HG03196 (cell line): ENCODE data around the gene DYDC1.
"Not testable (repeated sequence)": the region's sequence is repeated elsewhere in the genome, so short reads cannot be mapped to it uniquely, and the experiment has no call there.

ENCODE experiments used
- ATAC-seq: cut with Tn5 transposase; IDR thresholded peaks from one replicate; pipeline ENCODE4 v1.9.1; 2021; ENCODE audit not compliant: unreplicated experiment

The DYDC1 gene

GRCh38 chr10:80356563-80356988 is at the start of gene DYDC1, which contains the start of gene DYDC2:
Gene DYDC1, minus strand, starts transcription at chr10:80356755. Its CDS starts 4,154 bp downstream, at chr10:80352601.
Gene DYDC2, plus strand, starts transcription at chr10:80356781. Its CDS starts 5,663 bp downstream, at chr10:80362444.
- ATAC-seq = no peak

GRCh38 chr10:80406204-80406603 is 49.6 kb upstream of the DYDC1 start:
- no peak for ATAC-seq

DNA sequence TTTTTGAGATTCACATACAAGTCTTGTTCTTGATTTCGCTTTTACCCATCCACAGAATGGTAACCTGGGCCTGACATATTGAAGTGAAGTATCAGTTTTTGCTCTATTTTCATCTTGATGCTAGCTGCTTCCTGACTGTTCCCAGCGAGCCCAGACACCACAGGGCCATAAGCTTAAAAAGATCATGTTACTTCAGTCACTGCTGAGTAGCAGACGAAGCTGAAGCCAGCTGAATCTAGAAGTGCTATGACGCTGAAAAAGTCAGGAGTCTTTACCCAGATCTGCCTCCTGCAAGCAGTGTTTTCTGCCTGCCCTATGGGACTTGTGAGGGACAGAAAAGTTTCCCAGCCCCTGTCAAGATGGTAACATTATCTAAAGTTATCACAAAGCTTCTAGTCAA is 49.1 kb upstream of the DYDC1 start:
- ATAC-seq = no peak

DNA sequence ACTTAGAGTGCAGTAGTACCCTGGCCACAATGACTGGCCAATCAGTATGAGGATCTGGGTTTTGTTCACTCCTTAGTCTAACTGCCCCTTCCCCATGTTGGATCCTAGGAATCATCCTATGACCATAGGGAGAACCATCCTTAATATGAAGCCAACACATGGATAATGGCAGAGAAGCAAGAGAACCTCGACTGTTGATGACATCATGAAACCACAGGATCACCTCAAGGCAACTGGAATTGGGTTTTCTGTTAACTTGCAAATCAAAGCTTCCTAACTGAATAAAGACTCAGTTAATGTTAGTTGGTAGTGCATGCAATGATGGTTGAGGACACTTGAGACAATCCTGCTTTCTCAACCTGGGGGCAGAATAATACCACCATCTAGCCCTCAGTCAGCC is 48.5 kb upstream of the DYDC1 start:
- no peak for ATAC-seq

DNA sequence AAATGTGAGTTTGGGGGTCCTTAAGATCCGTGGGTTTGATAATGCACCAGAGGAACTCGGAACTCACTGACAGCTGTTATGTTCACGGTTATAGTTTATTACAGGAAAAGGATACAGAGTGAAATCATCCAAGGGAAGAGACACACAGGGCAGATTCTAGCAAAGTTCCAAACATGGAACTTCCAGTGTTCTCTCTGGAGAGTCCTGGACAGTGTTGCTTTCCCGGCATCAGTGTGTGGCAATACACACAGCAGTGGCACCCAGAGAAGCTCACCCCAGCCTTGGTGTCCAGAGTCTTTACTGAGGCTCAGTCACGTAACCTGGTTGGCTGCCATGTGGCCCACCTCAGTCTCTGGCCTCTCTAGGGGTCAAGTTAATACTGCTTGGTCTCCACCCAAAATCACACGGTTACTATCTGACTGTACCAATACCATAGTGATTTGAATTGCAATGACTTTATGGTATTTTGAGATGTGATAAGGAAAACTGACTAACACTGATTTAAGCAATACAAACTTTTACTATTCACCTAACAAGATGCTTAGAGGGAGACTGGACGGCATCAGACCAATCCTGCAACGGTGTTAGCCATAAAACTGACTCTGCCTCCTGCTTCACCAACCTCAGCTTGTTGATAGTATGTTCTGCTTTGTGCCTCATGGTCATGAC is 43.7 kb upstream of the DYDC1 start:
- no peak for ATAC-seq

DNA sequence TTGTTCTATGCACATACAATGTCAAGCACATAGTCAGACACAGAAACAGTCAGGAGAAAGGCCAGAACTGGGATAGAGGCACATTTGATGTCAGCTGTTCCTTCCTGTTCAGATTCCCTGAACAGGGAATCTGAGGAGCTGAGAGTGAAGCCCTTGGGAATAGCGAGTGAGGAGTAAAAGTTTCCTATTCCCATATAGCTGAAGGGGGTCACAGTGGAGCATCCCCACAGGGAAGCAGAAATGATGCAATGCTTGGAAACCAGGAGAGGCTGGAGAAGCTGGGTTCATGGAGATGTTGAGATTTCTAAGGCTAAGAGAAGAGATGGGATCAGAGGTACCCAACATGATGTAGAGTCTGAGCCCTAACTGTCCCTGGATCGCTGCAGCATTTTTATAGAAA is 40.5 kb upstream of the DYDC1 start:
- no peak for ATAC-seq

DNA sequence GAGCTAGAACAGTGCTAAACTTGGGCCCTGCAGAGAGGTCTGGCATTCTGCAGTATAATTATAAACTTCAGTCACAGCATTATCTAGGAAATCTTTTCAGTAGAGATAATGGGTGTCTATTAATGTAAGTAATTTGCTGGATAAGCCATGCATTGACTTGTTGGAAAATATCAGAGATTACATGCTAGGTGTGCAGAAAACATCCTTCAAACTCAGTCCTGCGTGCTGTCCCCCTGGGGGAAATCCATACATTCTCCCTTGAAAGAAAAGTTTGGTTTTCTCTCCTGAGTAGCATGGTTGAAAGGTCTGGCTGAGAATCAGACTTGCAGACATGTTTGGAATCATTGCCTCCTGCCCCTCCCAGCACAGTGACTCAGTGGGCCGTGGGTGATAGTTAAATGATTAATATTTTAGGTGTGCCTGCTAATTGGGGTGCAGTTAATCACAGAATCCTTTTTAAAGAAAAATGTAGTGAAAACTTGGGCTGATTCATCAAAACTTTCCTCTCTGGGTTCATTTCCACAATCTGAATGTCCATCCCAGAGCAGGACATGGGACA is 37.9 kb upstream of the DYDC1 start:
- no peak for ATAC-seq

- ATAC-seq = no peak
Observed at GRCh38 chr10:80392250-80392649, 35.7 kb upstream of the DYDC1 start.

GRCh38 chr10:80390740-80391139 is 34.2 kb upstream of the DYDC1 start:
- no peak for ATAC-seq

- ATAC-seq = no peak
Observed at GRCh38 chr10:80382989-80383388, 26.4 kb upstream of the DYDC1 start.

GRCh38 chr10:80380185-80380584 is 23.6 kb upstream of the DYDC1 start:
- ATAC-seq = no peak

GRCh38 chr10:80379701-80380100 is 23.1 kb upstream of the DYDC1 start:
- ATAC-seq = no peak

DNA sequence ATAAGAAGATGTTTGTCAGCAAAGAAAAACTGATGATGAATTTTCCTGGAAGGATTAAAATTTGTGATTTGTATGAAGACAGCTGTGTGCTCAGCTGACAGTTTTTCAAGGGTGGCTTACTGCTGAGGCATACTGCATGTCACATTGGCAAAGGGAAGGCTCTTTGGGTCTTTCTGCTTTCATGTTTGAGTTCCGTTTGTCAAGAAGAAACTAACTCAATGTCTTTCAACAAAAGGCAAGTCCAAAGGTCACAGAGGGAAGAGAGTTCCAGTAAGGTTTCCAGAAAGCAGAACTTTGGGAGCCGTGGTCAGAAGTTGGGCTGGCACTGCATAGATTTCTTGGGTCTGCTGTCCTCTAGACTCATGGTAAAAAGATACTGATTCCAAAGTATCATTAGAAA is 16.9 kb upstream of the DYDC1 start:
- ATAC-seq = no peak

GRCh38 chr10:80372675-80373074 is 16.1 kb upstream of the DYDC1 start:
- ATAC-seq = no peak

DNA sequence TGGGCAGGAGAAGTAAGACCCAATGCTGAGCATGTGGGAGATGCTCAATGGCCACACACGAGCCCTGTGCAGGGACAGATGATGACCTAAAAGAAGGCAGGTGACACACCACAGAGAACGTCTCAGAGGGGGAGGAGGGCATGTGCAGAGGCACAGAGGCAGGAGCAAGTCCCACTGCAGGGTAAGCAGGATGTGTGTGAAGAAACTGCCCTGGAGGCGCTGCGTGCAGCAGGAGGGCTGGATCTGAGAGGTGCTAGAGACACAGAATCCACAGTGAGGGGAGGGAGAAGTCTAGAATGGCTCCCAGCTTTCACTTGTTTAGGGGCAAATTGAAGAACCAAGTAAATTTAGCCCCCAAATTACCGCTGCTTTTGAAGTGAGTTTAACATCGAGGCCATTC is 14.9 kb upstream of the DYDC1 start:
- ATAC-seq = no peak

GRCh38 chr10:80365510-80365909 is 9.0 kb upstream of the DYDC1 start:
- ATAC-seq = no peak

- no peak for ATAC-seq
Observed at GRCh38 chr10:80359644-80360043, 3.1 kb upstream of the DYDC1 start.

GRCh38 chr10:80358925-80359324 is 2.4 kb upstream of the DYDC1 start:
- ATAC-seq = not testable (repeated sequence)

GRCh38 chr10:80357851-80358125 is 1.2 kb upstream of the DYDC1 start:
- no peak for ATAC-seq

GRCh38 chr10:80356989-80357850 is 665 bp upstream of the DYDC1 start:
- no peak for ATAC-seq

DNA sequence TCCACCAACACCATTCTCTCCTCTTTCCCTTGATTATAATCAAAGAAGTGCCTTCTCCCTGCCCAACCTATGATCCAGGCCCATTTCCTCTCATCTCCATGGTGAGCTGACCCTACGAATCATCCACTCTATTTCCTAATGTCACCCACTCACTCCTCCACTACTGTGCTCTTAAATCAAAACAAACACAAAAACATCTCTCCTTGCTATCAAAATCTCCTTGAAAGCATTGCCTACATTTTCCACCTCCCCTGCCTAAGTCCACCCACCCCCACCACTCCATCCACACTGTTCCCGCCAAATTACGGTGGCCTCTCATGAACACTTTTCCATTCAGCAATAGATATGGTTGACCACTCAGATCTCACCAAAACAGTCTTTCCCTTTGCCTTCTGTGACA is 5.3 kb downstream of the DYDC1 start:
- no peak for ATAC-seq

DNA sequence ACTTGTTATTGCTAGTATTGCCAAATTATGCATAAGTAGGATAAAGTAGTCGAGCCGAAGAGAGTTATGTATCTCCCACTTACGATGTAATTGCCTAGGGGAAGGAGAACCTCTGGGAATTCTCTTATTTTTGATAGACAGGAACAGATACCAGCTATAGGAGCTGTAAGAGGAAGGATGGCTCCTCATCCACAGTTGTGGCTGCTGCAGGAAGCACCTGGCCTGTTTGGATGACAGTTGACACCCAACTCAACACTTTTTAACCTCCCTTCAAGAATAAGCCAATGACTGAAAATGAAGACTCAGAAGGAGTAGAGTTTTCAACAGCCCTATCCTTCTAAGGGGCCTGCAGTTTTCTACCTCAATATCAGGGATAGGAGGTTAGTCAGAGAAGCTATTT is 6.3 kb downstream of the DYDC1 start:
- no peak for ATAC-seq
